D721Med (cell line): ENCODE results near the gene TUBA3C.

Source experiments
- DNase-seq: peaks from one replicate; pipeline ENCODE4 v3.0.0; 2011; ENCODE audit warnings: low spot score; ENCODE audit not compliant: insufficient read length
- FAIRE-seq: peaks from 2 replicates; lab custom pipeline; 2011; peaks lifted over from hg19 to GRCh38; lab: Jason Lieb, UNC
- TF ChIP-seq, protein P1 (sequence below): IDR thresholded peaks from 2 replicates; pipeline ENCODE4 v1.5.1; 2012; ENCODE audit warnings: mild to moderate bottlenecking, control low read depth; ENCODE audit not compliant: insufficient read depth; ENCODE audit errors: missing control alignments

The TUBA3C gene

DNA sequence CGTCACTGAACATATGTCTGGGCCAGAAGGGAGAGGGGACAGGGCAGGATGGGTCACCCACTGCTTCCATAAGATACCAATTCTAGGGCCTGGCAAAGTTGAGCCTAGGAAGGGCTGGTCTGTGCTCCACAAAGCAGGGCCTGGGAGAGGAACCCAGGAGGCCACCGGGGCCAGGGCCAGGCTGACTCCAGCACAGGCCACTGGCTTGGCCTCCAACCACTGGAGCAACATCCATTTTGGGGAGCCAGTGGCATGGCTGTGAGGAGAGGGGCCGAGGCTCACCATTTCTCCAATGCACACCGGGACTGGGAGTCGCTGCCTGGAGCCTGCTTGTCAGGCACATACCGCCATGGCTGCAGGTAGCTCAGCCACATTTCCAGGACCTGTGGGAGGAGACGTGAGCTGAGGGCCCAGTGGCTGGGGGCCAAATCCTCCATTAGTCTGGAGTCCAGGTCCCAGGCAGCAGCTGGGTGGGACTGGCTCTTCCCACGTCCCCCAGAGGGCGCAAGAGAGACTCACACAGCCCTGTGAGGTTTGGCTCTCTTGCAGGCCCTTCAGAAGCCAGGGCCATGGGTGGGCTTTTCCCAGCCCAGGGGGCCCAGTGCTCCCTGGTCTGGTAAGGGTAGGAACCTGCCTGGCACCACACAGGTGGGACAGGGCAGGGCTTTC lies 27.7 kb downstream of the TUBA3C start:
- TF ChIP-seq, protein P1, sequence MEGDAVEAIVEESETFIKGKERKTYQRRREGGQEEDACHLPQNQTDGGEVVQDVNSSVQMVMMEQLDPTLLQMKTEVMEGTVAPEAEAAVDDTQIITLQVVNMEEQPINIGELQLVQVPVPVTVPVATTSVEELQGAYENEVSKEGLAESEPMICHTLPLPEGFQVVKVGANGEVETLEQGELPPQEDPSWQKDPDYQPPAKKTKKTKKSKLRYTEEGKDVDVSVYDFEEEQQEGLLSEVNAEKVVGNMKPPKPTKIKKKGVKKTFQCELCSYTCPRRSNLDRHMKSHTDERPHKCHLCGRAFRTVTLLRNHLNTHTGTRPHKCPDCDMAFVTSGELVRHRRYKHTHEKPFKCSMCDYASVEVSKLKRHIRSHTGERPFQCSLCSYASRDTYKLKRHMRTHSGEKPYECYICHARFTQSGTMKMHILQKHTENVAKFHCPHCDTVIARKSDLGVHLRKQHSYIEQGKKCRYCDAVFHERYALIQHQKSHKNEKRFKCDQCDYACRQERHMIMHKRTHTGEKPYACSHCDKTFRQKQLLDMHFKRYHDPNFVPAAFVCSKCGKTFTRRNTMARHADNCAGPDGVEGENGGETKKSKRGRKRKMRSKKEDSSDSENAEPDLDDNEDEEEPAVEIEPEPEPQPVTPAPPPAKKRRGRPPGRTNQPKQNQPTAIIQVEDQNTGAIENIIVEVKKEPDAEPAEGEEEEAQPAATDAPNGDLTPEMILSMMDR = no peak
- no peak for DNase-seq

DNA sequence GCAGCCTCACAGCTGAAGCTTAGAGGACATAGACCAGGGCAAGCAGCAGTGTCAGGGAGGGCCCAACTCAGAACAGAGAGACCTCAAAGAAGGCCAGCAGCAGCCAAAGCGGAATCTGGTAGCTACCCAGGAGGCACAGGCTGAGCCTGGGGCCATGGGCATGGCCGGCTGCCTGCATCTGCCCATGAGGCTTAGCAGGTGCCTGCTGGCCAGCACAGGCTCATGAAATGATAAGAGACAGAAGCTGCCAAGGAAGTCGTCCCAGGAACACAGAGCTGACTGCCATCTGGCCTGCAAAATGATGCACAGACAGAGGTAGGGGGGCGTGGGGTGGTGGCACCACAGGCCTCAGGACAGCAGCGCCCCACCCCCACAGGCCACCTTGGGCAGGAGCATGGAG lies 29.2 kb downstream of the TUBA3C start:
- DNase-seq (no peak), FAIRE-seq (no peak)
- TF ChIP-seq, protein P1 = no peak

More for the DNA sequence above, 27.7 kb downstream of the TUBA3C start:
- FAIRE-seq = no peak

DNA sequence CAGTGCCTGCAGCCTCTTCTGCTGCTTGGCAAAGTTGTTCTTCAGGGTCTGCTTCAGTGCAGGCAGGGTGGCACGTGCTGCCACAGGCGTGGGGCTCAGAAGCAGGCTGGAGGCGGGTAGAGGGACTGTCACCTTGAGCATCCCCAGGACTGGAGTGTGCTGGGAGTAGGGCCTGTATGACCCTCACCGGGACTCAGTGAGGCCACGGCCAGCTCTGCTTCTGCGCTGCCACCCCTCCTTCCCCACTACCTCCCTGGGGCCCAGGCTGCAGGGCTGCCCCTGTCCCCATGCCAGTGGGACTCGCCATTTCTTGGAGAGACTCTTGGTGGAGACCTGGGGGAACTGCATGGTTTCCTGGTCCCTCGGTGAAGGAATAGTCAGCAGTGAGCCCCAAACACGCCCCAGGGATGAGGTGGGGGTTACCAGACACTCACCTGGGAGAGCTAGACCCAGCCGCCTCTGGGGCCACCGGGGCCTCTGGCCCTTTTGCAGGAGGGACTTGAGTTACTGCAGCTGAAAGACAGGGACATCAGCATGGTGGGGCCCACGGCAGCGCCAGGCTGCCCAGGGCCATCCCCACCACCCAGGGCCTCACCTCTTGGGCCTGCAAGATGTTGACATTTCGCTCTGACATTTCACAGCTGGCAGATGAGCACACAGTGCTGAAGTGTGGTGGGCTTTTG lies 29.9 kb downstream of the TUBA3C start:
- FAIRE-seq (no peak), DNase-seq (no peak)
- TF ChIP-seq, protein P1 = no peak

DNA sequence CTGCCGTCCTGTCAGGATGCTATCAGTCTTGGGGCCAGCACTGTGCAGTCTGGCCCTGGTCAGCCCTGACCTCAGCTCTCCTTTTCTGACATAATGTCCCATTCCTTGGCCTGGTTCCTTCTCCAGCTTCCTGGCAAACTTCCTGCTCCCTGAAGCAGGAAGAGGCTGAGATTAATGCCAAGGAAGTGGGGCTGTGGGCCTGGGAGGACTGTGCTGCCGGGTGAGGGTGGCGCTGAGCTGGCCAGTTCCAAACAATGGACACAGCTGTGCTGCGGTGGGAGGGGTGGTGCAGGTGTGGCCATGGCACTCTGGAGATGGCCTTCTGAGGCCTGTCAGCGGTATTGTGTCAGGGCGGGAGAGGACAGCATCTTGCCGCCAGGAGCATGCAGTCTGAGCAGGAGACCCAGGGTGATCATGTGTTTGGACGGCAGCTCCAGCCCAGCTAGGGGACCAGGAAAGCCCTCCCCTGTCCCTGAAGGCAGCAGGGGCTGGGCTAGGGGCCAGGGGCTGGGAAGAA lies 30.9 kb downstream of the TUBA3C start:
- TF ChIP-seq, protein P1 = no peak
- no peak for FAIRE-seq
- no peak for DNase-seq

DNA sequence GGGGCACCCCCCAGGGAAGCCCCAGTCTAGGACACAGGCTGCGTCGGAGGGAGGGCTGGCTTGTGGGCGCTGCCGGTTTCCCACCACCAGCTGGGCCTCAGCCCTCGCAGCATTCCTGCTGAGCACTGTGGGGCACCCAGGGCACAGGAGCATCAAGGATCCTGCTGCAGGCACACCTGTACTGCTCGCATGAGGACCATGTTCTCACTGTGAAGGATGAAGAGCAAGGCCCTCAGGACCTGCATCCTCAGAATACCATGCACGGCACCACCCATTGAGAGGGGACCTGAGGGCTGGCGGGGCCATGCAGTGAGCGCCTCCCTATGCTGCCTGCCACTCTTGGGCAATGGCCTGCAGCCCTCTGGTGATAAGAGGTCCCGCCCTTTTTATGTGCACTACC lies 31.4 kb downstream of the TUBA3C start:
- no peak for FAIRE-seq
- no peak for DNase-seq
- TF ChIP-seq, protein P1 = no peak

DNA sequence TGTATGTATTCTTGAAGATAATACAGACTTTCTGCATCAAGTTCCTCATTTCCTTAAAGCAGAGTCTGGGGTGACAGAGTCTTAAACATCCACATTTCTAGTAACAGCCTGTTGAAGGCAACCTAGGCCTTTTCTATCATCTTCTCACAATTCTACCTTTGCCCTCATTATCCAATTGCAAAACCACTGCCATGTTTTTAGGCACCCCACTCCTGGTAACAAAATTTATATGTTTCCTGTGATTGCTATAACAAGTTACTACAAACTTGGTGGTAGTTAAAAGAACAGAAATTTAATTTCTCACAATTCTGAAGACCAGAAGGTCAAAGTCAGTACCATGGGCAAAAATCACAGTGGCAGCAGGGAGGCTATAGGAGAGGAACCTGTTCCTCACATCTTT lies 33.1 kb downstream of the TUBA3C start:
- FAIRE-seq (no peak), DNase-seq (no peak)
- TF ChIP-seq, protein P1 = no peak
